Mesenteric fat pad (tissue), 1 donor: ENCODE data around the gene SCGB2B2. TPM values are rescaled to one million over a fixed set of nuclear protein-coding genes. Genes with fewer than 3 reads are reported as not detected.
A peak's percentile ranks its signal among the peaks of the same experiment; 100 is the strongest.
"Not testable (repeated sequence)": the region's sequence is repeated elsewhere in the genome, so short reads cannot be mapped to it uniquely, and the experiment has no call there.

Source experiments
- DNase-seq: peaks from one replicate; pipeline ENCODE4 v3.0.0-alpha.2; 2020; ENCODE audit warnings: low spot score
- long read RNA-seq: library from polyadenylated mRNA; unstranded; transcript quantifications from one replicate; pipeline ENCODE4 v2.0.0, GENCODE V29; 2020
- total RNA-seq: library from RNA; stranded (reverse); fragmentation: NEBNext Ultra II Directional; extraction: Animal tissue kit (Norgen Biotek cat#: 25700); gene quantifications from one replicate; pipeline ENCODE4 v1.2.1, GENCODE V29; 2021
- donor health status: DM: yes; HTN: yes; CAD: no.

Gene SCGB2B2, protein sequence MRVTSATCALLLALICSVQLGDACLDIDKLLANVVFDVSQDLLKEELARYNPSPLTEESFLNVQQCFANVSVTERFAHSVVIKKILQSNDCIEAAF
- 0.77 TPM for total RNA-seq
- long read RNA-seq, partial matches to known transcripts = 1 of 6 reads
- long read RNA-seq, other reads (novel, unspliced or antisense) = 5 of 6 reads

DNA sequence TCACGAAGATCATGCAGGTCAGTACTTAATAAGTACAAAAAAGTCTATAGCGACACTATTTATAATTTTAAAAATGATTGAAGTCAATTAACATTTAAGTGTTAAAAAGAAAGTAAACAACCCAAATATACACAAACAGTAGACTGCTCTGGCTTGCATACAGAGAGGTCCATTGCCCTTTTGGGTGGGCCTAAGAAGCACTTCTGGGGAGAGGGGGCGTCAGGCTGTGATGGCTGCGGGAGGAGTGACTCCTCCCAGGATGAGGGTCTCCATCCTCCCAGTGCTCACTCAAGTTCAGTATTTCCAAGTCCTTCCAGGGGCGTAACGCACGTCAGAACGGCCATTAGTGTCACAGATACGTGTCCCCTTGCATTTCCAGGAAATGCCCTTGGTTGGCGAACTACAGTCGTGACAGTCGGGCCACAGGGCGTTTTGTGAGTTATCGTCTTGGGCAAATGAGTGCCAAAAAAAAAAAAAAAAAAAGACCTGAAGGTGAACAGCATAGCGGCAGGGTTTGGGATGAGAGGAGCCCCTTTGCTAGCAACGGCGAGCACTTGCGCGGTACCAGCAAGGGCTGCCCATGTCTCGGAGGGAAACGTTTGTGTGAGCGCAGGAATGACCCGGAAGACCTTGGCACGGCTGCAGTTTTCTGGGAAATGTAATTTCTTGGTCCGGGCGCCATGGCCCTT lies at the start of gene SCGB2B2:
Gene SCGB2B2, minus strand, starts transcription at position 463 of the 689 bp plus-strand sequence. CDS start 82,596 bp downstream, outside the sequence.
- no peak for DNase-seq

DNA sequence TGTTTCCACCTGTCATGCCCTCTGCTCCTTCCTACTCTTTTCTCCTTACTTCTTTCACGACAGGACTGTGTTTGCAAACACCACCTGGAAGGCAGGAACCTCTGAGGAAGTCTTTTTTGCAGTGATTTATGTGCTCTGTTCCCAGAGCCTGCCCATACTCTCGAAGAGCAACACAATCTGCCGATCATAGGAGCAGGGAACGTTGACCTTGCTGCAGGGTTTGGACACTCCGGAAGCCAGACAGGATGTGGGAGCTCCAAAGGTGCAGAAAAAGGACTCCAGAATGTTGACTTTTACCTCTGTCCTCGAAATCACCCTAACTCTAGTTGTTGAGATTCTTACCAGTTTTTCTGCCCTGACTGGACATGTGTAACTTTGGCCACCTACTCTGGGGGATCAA lies 48.4 kb upstream of the SCGB2B2 start:
- DNase-seq = no peak

DNA sequence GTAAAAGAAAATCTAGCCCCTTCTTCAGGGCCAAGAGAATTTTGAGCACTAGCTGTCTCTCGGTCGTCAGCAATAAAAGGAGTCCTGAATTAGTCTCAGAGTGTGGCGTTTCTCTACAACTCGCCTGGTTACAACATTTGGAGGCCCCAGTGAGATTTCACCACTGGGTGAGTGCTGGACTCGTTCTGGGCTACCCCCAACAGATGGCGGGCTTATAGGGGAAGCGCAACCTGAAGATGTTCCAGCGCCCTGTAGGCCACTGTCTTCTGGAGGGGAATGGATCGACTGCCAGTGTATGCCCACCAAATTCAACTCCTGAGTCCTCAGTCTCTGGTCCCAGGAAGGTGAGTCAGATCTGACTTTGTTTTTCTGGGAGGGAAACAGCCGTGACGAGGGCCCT lies 45.4 kb upstream of the SCGB2B2 start:
- DNase-seq = no peak

DNA sequence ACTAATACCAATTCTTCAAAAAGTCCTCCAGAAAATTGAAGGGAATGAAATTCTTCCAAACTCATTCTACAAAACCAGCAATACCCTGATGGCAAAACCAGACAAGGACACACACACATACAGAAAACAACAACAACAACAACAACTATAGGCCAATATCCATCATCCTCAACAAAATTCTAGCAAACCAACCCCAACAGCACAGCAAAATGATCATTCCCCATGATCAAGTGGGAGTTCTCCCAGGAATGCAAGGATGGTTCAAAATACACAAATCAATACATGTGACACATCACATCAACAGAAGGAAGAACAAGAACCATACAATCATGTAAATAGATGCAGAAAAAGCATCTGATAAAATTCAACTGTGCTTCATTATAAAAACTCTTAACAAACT lies 38.4 kb upstream of the SCGB2B2 start:
- DNase-seq = no peak

DNA sequence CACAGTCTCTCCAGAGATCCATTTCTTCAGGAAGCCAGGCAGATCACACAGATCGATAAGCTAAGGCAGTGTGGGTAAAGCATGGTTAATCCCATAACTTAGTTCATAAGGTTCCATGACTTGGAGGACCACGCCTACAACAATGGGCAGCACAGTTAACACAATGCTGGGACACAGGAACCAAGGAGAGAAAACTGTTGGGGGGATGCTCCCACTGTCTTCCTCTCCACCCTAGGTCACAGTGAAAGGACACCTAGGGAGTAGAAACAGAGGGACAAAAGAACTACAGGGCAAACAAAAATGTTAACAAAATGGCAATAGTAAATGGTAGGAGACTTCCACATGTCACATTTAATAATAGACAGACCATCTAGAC lies 36.3 kb upstream of the SCGB2B2 start:
- no peak for DNase-seq

DNA sequence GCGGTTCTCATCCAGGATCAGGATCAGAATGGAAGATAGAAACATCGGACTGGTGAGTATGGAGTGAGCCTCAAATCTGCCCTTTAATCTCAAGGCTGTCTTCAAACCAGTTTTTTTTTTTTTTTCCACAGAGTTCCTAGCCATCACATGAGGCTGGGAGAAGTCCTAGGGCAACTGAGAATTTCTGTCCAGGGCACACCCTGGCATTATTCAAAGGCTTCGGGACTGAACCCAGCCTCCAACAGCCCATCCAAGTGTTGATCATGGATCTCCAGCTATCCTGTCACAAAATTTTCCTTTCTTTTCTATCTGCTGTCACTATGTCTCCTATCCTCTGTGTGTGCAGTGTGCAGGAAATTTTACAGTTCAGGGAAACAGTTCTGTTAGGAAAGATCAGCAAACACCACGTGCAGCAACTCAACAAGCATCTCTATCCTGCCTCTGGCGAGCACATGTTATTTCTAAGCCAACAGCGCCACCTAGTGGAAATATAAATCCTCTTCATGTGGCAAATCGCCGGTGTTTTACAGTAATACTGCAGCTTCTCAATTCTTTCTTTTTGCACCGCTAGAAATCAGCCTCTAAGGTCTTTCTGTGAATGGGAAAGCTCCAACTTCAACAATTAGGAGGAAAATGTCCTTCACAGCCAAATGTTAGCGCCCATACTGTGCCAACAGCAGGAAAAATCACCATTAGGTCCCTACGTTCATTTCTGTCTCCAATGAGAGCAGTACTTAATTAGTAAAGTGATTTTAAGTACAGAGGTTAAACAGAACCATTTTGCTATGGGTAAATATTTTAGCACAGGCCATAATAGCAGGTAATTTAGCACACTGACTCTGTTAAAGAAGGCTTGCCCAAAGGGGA lies 35.7 kb upstream of the SCGB2B2 start:
- no peak for DNase-seq

DNA sequence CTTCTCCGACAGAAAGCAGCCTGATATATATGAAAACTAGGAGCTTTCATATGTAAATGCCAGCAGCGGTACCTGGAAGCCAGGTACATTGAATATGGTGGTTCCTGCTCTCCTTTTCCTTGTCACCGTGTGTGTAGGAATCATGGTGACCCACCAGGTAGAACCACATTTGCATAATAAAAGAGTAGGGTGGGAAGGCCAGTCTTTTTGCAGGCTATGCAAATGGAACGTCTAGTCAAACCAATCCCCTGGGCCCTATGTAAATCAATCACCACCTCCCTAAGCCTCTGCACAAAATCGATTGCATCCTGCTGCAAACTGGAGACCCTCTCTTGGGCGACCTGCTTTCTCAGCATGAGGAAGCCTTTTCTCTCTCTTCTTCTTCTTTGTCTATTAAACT lies 34.9 kb upstream of the SCGB2B2 start:
- no peak for DNase-seq

DNA sequence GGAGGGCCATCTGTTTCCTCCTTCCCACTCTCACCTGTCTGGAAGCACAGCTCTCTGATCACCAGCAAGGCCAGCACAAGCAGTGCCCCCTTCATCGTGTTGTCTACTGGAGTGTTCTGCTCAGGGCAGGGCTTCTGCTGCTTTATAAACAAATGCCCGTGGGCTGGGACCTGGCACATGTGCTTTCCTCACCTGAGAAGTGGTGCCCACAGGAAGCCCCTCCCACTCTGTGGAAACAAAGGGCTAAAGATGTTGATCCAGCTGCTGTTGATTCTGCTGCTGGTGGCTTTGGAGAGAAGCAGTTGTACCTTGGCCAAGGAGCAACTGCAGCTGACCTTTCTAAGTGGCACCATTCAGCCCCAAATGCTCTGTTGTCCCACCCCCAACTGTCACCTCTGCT lies 30.7 kb upstream of the SCGB2B2 start:
- DNase-seq = no peak

DNA sequence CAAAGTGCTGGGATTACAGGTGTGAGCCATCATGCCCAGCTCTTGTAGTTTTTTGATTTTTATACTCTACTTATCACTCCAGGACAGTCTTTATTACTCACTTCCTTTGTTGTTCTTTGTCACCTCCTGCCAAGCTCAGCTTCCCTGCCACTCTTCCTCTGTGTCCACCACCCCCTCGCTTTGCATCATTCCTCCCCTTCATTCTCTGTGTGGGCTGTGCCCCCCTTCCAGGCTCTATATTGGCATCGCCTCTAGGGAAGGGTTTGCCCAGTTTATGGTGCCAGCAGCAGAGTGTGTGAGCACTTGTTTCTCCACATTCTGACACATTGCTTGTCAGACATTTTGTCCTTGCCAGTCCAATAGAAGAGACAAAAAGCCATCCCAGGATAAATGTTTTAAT lies 15.6 kb upstream of the SCGB2B2 start:
- no peak for DNase-seq

DNA sequence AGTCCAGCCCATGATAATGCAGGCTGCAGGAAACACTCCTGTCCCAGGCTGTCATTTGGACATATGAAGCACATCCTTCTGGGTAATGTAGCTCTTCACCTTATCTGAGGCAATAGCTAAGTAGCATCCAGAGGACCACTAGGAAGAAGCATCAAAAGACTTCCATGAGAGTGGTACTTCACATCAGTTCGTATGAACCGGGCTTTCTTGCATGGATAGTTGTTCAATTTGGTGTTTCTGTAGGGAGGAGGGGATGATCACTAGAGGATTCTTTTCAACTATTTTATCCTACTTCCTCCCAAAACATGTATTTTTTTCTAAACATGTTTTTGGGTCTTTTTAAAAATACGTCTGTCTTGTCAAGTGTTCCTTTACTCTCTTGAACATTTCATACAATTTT lies 13.4 kb upstream of the SCGB2B2 start:
- DNase-seq = no peak

DNA sequence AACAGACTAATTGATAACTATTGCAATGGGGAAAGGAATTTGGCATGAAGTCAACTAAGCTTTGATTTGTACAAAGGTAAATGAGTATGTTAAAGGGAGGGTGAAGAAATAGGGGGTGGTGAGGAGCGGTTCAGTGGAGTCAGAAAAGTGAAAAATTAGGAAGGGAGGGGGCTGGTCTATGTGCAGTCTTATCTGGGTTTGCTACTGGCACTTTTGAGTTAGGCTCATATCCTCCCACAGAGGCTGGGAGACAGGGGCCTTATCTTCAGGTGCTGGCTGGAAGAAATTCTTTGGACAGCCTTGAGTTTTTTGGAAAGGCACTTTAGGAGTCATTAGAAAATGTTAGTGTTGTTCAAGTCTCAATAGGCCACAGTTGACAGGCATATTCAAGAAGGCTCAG lies 11.6 kb upstream of the SCGB2B2 start:
- no peak for DNase-seq

DNA sequence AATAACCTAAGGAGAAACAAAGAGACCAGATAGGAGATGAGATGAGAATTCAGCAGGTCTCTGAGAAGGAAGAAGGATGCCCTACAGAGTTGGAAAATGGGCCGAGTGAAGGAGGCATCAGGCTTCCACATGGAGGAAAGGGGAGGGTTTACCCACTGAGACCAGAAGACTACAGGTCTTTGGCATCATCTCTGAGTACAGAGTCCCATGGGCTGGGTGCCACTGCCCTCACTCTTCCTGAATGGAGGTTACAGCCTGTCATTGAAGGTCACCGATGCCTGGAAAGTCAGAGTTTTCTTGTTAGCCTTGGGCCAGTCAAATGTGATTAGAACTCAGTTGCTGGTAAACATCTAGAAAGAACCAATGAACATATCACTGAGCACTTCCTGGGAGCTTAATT lies 10.4 kb upstream of the SCGB2B2 start:
- DNase-seq = no peak

DNA sequence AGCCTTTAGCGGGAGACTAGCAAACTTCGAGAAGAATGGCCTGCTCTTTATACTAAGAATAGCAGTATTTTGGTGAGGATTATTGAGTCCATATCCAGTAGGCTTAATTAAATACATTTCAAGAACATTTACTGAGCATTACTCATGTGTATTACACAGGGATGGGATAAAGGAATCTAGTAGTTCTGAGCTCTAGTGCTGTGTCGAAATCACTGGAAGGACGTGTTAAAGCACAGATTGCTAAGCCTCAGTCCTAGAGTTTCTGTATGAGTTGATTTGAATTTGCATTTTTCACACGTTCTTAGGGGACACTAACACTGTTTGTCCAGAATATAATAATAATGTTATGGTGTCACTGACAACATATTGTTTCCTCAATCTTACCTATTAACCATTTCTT lies 9.5 kb upstream of the SCGB2B2 start:
- no peak for DNase-seq

DNA sequence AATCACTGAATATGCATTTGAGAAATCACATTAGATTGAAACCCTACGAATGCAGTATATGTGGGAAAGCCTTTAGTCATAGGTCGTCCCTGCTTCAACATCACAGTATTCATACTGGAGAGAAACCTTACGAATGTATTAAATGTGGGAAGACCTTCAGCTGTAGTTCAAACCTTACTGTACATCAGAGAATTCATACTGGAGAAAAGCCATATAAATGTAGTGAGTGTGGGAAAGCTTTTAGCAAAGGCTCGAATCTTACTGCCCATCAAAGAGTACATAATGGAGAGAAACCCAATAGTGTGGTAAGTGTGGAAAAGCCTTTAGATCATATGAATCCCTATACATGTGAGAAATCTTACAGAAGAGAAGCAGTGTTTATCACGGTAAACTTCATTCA lies 8.3 kb upstream of the SCGB2B2 start:
- not testable (repeated sequence) for DNase-seq

DNA sequence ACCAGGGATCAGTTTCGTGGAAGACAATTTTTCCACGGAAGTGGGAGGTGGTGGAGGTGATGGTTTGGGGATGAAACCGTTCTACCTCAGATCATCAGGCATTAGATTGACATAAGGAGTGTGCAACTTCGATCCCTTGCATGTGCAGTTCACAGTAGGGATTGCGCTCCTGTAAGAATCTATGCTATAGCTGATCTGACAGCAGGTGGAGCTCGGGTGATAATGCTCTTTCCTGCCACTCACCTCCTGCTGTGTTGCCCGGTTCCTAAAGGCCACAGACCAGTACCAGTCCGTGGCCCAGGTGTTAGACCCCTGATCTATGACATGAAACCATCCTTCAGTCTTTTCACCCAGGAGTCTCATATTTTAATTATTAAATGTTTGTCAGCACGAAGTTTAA lies 4.5 kb upstream of the SCGB2B2 start:
- DNase-seq = no peak

DNA sequence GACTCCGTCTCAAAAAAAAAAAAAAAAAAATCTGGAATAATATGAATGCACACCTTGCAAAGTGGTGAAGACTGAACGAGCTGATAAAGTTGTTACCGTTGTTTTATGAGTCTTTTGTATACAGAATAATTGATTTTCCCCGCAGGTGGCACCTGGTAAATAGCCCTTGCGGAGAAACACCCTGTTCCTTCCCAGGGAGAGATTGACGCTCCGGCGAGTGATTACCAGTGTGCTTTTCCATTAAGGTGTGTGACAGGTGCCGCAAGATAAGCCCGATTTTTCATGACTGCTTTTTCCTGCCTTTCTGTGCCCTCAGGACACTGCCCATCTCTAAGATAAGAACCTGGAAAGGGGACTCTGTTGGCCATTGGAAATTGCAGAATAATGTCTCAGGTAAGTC lies 1.5 kb upstream of the SCGB2B2 start:
- no peak for DNase-seq

DNA sequence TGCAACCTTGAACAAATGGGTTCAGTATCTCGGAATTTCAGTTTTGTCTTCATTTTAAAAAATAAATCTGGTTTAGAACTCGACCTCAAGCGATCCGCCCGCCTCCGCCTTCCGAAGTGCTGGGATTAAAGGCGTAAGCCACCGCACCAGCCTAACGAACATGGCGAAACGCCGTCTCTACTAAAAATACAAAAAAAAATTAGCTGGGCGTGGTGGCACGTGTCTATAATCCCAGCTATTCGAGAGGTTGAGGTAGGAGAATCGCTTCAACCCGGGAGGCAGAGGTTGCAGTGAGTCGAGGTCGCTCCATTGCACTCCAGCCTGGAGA lies 1.1 kb upstream of the SCGB2B2 start:
- DNase-seq = no peak

DNA sequence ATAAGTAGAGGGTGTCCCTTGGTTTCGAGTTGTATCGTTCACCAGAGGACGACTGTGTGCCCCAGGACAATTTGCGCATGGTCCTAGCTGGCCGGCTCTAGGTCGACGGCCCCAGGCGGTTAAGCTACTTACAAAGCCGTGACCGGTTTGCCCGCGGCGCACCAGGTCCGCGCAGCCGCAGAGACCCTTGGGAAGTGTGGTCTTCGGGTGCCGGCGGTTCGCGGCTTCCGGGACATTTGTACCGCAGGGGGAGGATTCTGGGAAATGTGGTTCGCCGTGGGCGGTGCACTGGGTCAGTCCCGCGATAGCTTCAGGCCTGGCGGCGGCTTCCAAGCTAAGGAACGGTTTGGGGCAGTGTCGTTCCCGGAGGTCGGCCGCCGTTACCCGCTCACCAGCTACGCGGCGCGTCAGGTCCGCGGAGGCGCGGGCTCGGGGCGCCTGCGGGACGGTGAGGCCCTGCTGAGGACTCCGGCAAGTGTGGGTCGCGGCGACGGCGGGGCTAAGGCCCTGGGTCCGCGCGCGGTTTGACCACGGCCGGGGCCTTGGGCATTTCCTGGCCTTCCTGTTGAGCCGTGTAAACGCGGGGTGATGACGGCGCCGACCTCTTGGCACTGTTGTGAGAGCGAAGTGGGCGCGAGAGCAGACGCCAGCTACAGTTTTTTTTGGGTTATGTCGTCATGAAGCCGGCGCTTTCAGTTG lies 576 bp upstream of the SCGB2B2 start, which contains the start of gene ZNF302:
Gene ZNF302, plus strand, starts transcription at position 293 of the 699 bp plus-strand sequence. CDS start 1,127 bp downstream, outside the sequence.
- peak; percentile 98 for DNase-seq

DNA sequence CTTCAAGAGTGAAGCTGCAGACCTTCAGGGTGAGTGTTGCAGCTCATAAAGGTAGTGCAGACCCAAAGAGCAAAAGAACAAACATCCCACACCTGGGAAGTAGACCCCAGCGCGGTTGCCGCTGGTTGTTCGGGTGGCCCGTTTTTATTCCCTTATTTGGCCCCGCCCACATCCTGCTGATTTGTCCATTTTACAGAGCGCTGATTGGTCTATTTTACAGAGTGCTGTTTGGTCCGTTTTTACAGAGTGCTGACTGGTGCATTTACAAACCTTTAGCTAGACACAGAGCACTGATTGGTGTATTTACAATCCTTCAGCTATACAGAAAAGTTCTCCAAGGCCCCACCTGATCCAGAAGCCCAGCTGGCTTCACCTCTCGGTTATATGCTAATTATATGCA lies 1.0 kb downstream of the SCGB2B2 start:
- no peak for DNase-seq

DNA sequence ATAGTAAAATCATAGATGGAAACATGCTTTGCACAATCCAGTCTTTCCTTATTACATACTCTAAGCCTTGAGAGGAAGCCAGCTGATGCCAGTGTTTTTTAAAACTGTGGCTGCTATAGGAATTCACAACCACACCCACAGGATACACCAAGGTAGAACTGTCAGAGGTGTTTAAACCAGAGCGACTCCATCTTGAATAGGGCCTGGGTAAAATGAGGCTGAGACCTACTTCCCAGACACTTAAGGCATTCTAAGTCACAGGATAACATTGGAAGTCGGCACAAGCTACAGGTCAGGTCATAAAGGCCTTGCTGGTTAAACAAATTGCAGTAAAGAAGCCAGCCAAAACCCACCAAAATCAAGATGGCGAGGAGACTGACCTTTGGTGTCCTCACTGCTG lies 1.7 kb downstream of the SCGB2B2 start:
- no peak for DNase-seq

DNA sequence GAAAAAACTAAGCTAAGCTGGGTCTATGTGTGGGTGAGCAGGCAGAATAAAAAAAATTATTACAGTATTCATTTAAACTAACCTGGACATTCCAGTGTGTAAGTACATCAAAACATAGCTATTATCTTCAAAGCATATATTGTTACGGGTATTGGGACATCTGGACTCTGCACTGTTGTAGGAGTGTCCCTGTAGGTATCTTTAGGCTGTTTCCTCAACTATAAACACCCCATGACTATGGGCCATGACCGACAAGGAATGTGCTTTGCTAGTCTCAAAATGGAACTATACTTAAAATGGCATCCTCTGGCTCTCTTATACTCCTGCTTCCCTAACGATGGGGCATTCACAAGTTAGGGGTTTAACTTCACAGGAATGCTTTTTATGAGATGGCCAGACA lies 3.4 kb downstream of the SCGB2B2 start:
- no peak for DNase-seq

DNA sequence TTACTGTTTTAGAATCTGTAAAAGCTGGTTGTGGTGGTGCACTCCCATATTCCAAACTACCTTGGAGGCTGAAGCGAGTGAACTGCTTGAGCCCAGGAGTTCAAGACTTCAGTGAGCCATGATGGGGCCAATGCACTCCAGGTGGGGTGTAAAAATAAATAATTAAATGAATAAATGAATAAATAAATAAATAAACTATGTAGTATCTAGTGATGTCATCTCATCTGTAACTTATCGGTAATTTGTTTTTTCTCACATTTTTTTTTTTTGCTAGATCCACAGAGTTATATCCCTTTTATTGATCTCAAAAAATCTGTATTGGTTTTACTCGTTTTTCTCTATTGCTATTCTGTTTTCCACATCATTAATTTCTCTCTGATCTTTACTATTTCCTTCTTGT lies 5.0 kb downstream of the SCGB2B2 start:
- DNase-seq = no peak
